Measurements from ENCODE around the gene OTULIN.

DNA sequence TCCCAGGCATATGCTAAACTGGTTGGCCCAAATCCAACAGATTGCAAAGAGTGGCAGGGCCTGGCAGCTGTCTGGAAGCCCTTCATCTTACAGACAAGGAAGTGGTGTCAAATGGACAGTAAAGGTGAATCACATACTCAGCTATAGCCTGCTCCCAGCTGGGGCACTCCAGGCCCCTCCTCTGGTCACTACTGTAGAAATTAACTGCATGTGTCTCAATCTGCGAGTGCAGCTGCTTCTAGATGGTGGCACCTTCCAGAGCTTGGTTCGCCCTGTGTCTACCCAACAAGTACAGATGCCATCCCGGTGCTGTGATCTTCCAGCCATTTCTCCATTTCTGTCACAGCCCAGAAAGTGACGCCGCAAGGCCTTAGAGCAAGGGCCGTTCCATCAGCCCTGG is 50.2 kb downstream of the OTULIN start:
- TF ChIP-seq, protein P1, sequence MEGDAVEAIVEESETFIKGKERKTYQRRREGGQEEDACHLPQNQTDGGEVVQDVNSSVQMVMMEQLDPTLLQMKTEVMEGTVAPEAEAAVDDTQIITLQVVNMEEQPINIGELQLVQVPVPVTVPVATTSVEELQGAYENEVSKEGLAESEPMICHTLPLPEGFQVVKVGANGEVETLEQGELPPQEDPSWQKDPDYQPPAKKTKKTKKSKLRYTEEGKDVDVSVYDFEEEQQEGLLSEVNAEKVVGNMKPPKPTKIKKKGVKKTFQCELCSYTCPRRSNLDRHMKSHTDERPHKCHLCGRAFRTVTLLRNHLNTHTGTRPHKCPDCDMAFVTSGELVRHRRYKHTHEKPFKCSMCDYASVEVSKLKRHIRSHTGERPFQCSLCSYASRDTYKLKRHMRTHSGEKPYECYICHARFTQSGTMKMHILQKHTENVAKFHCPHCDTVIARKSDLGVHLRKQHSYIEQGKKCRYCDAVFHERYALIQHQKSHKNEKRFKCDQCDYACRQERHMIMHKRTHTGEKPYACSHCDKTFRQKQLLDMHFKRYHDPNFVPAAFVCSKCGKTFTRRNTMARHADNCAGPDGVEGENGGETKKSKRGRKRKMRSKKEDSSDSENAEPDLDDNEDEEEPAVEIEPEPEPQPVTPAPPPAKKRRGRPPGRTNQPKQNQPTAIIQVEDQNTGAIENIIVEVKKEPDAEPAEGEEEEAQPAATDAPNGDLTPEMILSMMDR (IDR thresholded peaks at IDR 0.05; ENCODE audit: low read depth, low read length) = no peak
- no peak for TF ChIP-seq EZH2phosphoT487 (IDR thresholded peaks at IDR 0.05; ENCODE audit: low read depth)

Measured in OCI-LY3 (cell line).